SJSA1 (cell line): ENCODE results near the gene SLC5A1. TPM values are rescaled to one million over a fixed set of nuclear protein-coding genes. Genes with fewer than 3 reads are reported as not detected.
A peak's percentile ranks its signal among the peaks of the same experiment; 100 is the strongest.
"Not testable (repeated sequence)": the region's sequence is repeated elsewhere in the genome, so short reads cannot be mapped to it uniquely, and the experiment has no call there.

ENCODE experiments used
- DNase-seq, 2 experiments: peaks; one replicate each; pipeline ENCODE4 v3.0.0-alpha.2; 2015 to 2020; ENCODE audit warnings: low spot score in 2 of 2, low read depth in 1 of 2
- H3K27ac ChIP-seq: fragments of 250-450 bp; sonication (Bioruptor Pico); 2 replicates; pipeline ENCODE4 v1.5.1; 2020; ENCODE audit warnings: mild to moderate bottlenecking, moderate library complexity
- H3K27me3 ChIP-seq: fragments of 250-450 bp; sonication (Bioruptor Pico); replicated peaks from 2 replicates; pipeline ENCODE4 v1.5.1; 2020; ENCODE audit warnings: mild to moderate bottlenecking, moderate library complexity
- H3K36me3 ChIP-seq: fragments of 250-450 bp; sonication (Bioruptor Pico); 2 replicates; pipeline ENCODE4 v1.5.1; 2020; ENCODE audit warnings: mild to moderate bottlenecking
- H3K4me1 ChIP-seq: fragments of 250-450 bp; sonication (Bioruptor Pico); replicated peaks from 2 replicates; pipeline ENCODE4 v1.6.1; 2021; ENCODE audit warnings: mild to moderate bottlenecking
- H3K4me3 ChIP-seq: fragments of 250-450 bp; sonication (Bioruptor Pico); 2 replicates; pipeline ENCODE4 v1.5.1; 2020; ENCODE audit warnings: mild to moderate bottlenecking
- H3K9me3 ChIP-seq: fragments of 250-450 bp; sonication (Bioruptor Pico); replicated peaks from 2 replicates; pipeline ENCODE4 v1.5.1; 2020; ENCODE audit warnings: mild to moderate bottlenecking
- total RNA-seq: library from RNA; depleted of rRNA; stranded (reverse); fragments of >200 nt; shearing (Covaris generic); gene quantifications from 2 replicates; pipeline ENCODE4 v1.2.3, GENCODE V29; 2014

The SLC5A1 gene
- total RNA-seq, 1 experiment from 2014 or later, result not detected

GRCh38 chr22:32127904-32128303 lies 84.8 kb downstream of the SLC5A1 start:
- H3K36me3 ChIP-seq, result no peaks in the 10 kb centered on the region
- no peak overlapping the region for H3K27ac ChIP-seq
- H3K4me3 ChIP-seq, result no peak overlapping the region
- no peaks in the 10 kb centered on the region for H3K4me1 ChIP-seq
- no peaks in the 10 kb centered on the region for H3K9me3 ChIP-seq
- no peaks in the 10 kb centered on the region for H3K27me3 ChIP-seq
- DNase-seq, result no peak

- no peak overlapping the region for H3K4me3 ChIP-seq
- H3K4me1 ChIP-seq, result no peaks in the 10 kb centered on the region
- H3K9me3 ChIP-seq, result no peaks in the 10 kb centered on the region
- no peaks in the 10 kb centered on the region for H3K36me3 ChIP-seq
- no peak for DNase-seq
- no peak overlapping the region for H3K27ac ChIP-seq
- H3K27me3 ChIP-seq, result no peaks in the 10 kb centered on the region
These were observed 87.4 kb downstream of the SLC5A1 start for GRCh38 chr22:32130464-32130863.

- H3K4me1 ChIP-seq, result 0 out of 2 replicates have a peak, but pooled peaks cover 3% of the 10 kb centered on the region
- H3K27ac ChIP-seq, result no peak overlapping the region
- no peaks in the 10 kb centered on the region for H3K27me3 ChIP-seq
- no peak overlapping the region for H3K4me3 ChIP-seq
- no peaks in the 10 kb centered on the region for H3K9me3 ChIP-seq
- peak in 1 of 2 experiments; percentile 22 for DNase-seq
- no peaks in the 10 kb centered on the region for H3K36me3 ChIP-seq
These were observed 89.1 kb downstream of the SLC5A1 start for GRCh38 chr22:32132126-32132525.

GRCh38 chr22:32132783-32133182 lies 89.7 kb downstream of the SLC5A1 start:
- H3K36me3 ChIP-seq, result no peaks in the 10 kb centered on the region
- peaks cover 8% of the 10 kb centered on the region; the same call in 1 of the 2 replicates for H3K4me1 ChIP-seq
- H3K4me3 ChIP-seq, result no peak overlapping the region
- H3K9me3 ChIP-seq, result no peaks in the 10 kb centered on the region
- H3K27ac ChIP-seq, result no peak overlapping the region
- DNase-seq, result no peak
- H3K27me3 ChIP-seq, result no peaks in the 10 kb centered on the region

- not testable (repeated sequence) for H3K4me1 ChIP-seq, H3K36me3 ChIP-seq, H3K27me3 ChIP-seq, H3K4me3 ChIP-seq, H3K9me3 ChIP-seq, DNase-seq, H3K27ac ChIP-seq
These were observed 91.7 kb downstream of the SLC5A1 start for GRCh38 chr22:32134796-32135195.

GRCh38 chr22:32135958-32136357 lies 92.9 kb downstream of the SLC5A1 start:
- peak; percentile 62 to 71 for DNase-seq
- not testable (repeated sequence) for H3K9me3 ChIP-seq, H3K27ac ChIP-seq, H3K4me1 ChIP-seq, H3K36me3 ChIP-seq, H3K4me3 ChIP-seq, H3K27me3 ChIP-seq

GRCh38 chr22:32136881-32137280 lies 93.8 kb downstream of the SLC5A1 start:
- H3K4me3 ChIP-seq, H3K9me3 ChIP-seq, DNase-seq, H3K27me3 ChIP-seq, H3K27ac ChIP-seq, H3K36me3 ChIP-seq, H3K4me1 ChIP-seq: not testable (repeated sequence)

GRCh38 chr22:32137731-32138324 lies 94.8 kb downstream of the SLC5A1 start:
- peak overlapping the region; percentile 40 for H3K4me3 ChIP-seq

GRCh38 chr22:32138576-32138975 lies 95.5 kb downstream of the SLC5A1 start:
- H3K27ac ChIP-seq, H3K9me3 ChIP-seq, H3K4me3 ChIP-seq, H3K4me1 ChIP-seq, H3K36me3 ChIP-seq, H3K27me3 ChIP-seq, DNase-seq: not testable (repeated sequence)

More at GRCh38 chr22:32137731-32138324, 94.8 kb downstream of the SLC5A1 start:
- H3K27me3 ChIP-seq, H3K36me3 ChIP-seq, H3K9me3 ChIP-seq, H3K4me1 ChIP-seq: not testable (repeated sequence)
- peak in 1 of 2 experiments; percentile 62 for DNase-seq
- H3K27ac ChIP-seq, result peak overlapping the region; percentile 22; the same call in 1 of the 2 replicates

GRCh38 chr22:32140688-32141087 lies 97.6 kb downstream of the SLC5A1 start:
- H3K4me3 ChIP-seq, H3K27ac ChIP-seq, H3K9me3 ChIP-seq, H3K27me3 ChIP-seq, H3K36me3 ChIP-seq, H3K4me1 ChIP-seq, DNase-seq: not testable (repeated sequence)

GRCh38 chr22:32142600-32142999 lies 99.5 kb downstream of the SLC5A1 start:
- Histone ChIP-seq H3K27me3 (no peaks in the 10 kb centered on the region; the same call in 1 of the 2 replicates), H3K4me3 (no peak overlapping the region), H3K27ac (no peak overlapping the region), H3K9me3 (no peaks in the 10 kb centered on the region), H3K4me1 (peaks cover 1% of the 10 kb centered on the region; the same call in 1 of the 2 replicates), H3K36me3 (no peaks in the 10 kb centered on the region)
- no peak for DNase-seq

GRCh38 chr22:32144496-32145274 lies 101.6 kb downstream of the SLC5A1 start:
- H3K4me3 ChIP-seq, result no peak overlapping the region
- no peaks in the 10 kb centered on the region for H3K36me3 ChIP-seq
- H3K9me3 ChIP-seq, result no peaks in the 10 kb centered on the region
- no peaks in the 10 kb centered on the region for H3K27me3 ChIP-seq
- no peaks in the 10 kb centered on the region for H3K4me1 ChIP-seq
- DNase-seq, result no peak
- H3K27ac ChIP-seq, result no peak overlapping the region

- not testable (repeated sequence) for DNase-seq, H3K4me1 ChIP-seq, H3K27ac ChIP-seq
These were observed 104.1 kb downstream of the SLC5A1 start for GRCh38 chr22:32147128-32147527.

GRCh38 chr22:32148372-32148771 lies 105.3 kb downstream of the SLC5A1 start:
- H3K4me3 ChIP-seq, DNase-seq, H3K27me3 ChIP-seq, H3K27ac ChIP-seq, H3K4me1 ChIP-seq, H3K9me3 ChIP-seq, H3K36me3 ChIP-seq: not testable (repeated sequence)

More at GRCh38 chr22:32147128-32147527, 104.1 kb downstream of the SLC5A1 start:
- H3K27me3 ChIP-seq, H3K9me3 ChIP-seq, H3K4me3 ChIP-seq, H3K36me3 ChIP-seq: not testable (repeated sequence)
